HepG2 (cell line): Measurements from ENCODE around the gene SLC34A3. TPM values are rescaled to one million over a fixed set of nuclear protein-coding genes. Genes with fewer than 3 reads are reported as not detected.

ENCODE experiments used
- ARID2 ChIP-seq: sonication (generic); formaldehyde crosslinking; IDR thresholded peaks from 2 replicates; pipeline ENCODE4 v1.8.1; 2022; ENCODE audit warnings: mild to moderate bottlenecking, missing genetic modification reagents, borderline replicate concordance
- ARNT2 ChIP-seq: sonication (generic); formaldehyde crosslinking; IDR thresholded peaks from 2 replicates; pipeline ENCODE4 v1.8.0; 2022; ENCODE audit warnings: mild to moderate bottlenecking, low read depth, missing genetic modification reagents, moderate library complexity
- ATF7-NPFF ChIP-seq: sonication (generic); formaldehyde crosslinking; IDR thresholded peaks from 2 replicates; pipeline ENCODE4 v1.8.1; 2023; ENCODE audit warnings: mild to moderate bottlenecking, low read depth, missing genetic modification reagents, moderate library complexity
- BRD4 ChIP-seq: sonication (generic); formaldehyde crosslinking; IDR thresholded peaks from 2 replicates; pipeline ENCODE4 v1.4.0; 2020; ENCODE audit warnings: missing genetic modification reagents
- DRAP1 ChIP-seq: IDR thresholded peaks from 2 replicates; pipeline ENCODE4 v1.6.1; 2016; ENCODE audit warnings: missing genetic modification reagents, missing compliant biosample characterization
- IRF9 ChIP-seq: sonication (generic); formaldehyde crosslinking; IDR thresholded peaks from 2 replicates; pipeline ENCODE4 v1.8.0; 2022; ENCODE audit warnings: missing genetic modification reagents, mild to moderate bottlenecking, borderline replicate concordance
- KDM1A ChIP-seq: IDR thresholded peaks from 2 replicates; pipeline ENCODE4 v1.6.1; 2016; ENCODE audit warnings: missing compliant biosample characterization
- MNT ChIP-seq: fragments of 450-650 bp; IDR thresholded peaks from 2 replicates; pipeline ENCODE4 v1.6.1; 2016
- SMC3 ChIP-seq: IDR thresholded peaks from 2 replicates; pipeline ENCODE4 v1.6.1; 2011; ENCODE audit warnings: low read length, improper control_type of control experiment
- SRY ChIP-seq: sonication (generic); formaldehyde crosslinking; IDR thresholded peaks from 2 replicates; pipeline ENCODE4 v1.8.0; 2022; ENCODE audit warnings: mild to moderate bottlenecking, missing genetic modification reagents
- ZBTB25 ChIP-seq: IDR thresholded peaks from 2 replicates; pipeline ENCODE4 v1.6.1; 2018; ENCODE audit warnings: missing genetic modification reagents
- ZBTB26 ChIP-seq: IDR thresholded peaks from 2 replicates; pipeline ENCODE4 v1.6.1; 2016; ENCODE audit warnings: missing compliant biosample characterization, missing genetic modification reagents, borderline replicate concordance
- ZC3H13 ChIP-seq: sonication (generic); formaldehyde crosslinking; IDR thresholded peaks from 2 replicates; pipeline ENCODE4 v1.8.1; 2023; ENCODE audit warnings: mild to moderate bottlenecking, missing genetic modification reagents, moderate library complexity
- ZC3H4 ChIP-seq: sonication (generic); formaldehyde crosslinking; IDR thresholded peaks from 2 replicates; pipeline ENCODE4 v1.4.0; 2020; ENCODE audit warnings: missing genetic modification reagents, borderline replicate concordance
- ZKSCAN5 ChIP-seq: sonication (generic); formaldehyde crosslinking; IDR thresholded peaks from 2 replicates; pipeline ENCODE4 v1.5.1; 2020; ENCODE audit warnings: mild to moderate bottlenecking, missing genetic modification reagents
- ZNF552 ChIP-seq: sonication (generic); formaldehyde crosslinking; IDR thresholded peaks from 2 replicates; pipeline ENCODE4 v1.9.0; 2022; ENCODE audit warnings: missing genetic modification reagents, mild to moderate bottlenecking, borderline replicate concordance
- ZNF564 ChIP-seq: sonication (generic); formaldehyde crosslinking; IDR thresholded peaks from 2 replicates; pipeline ENCODE4 v1.8.1; 2023; ENCODE audit warnings: mild to moderate bottlenecking, missing genetic modification reagents
- ZNF597 ChIP-seq: sonication (generic); formaldehyde crosslinking; IDR thresholded peaks from 2 replicates; pipeline ENCODE4 v1.5.0; 2020; ENCODE audit warnings: missing genetic modification reagents
- ZNF605 ChIP-seq: sonication (generic); formaldehyde crosslinking; IDR thresholded peaks from 2 replicates; pipeline ENCODE4 v1.8.0; 2022; ENCODE audit warnings: mild to moderate bottlenecking, missing genetic modification reagents
- ZNF678 ChIP-seq: sonication (generic); formaldehyde crosslinking; IDR thresholded peaks from 2 replicates; pipeline ENCODE4 v1.4.0; 2020; ENCODE audit warnings: mild to moderate bottlenecking, missing genetic modification reagents
- ZNF883 ChIP-seq: sonication (generic); formaldehyde crosslinking; IDR thresholded peaks from 2 replicates; pipeline ENCODE4 v1.5.1; 2020; ENCODE audit warnings: mild to moderate bottlenecking, missing genetic modification reagents; ENCODE audit errors: not compliant biosample characterization
- polyA plus RNA-seq, 8 experiments: library from polyadenylated mRNA; depleted of rRNA in 3 of 8; stranded (reverse) in 7 of 8; unstranded in 1 of 8; fragments of >200 nt; fragmentation: Illumina TruSeq in 4 of 8; extraction: Trizol in 4 of 8; gene quantifications; 2 replicates each; pipeline versions ENCODE4 v1.2.1 to v1.2.3, GENCODE V29; 2011 to 2016; ENCODE audit warnings: low read depth in 4 of 8, missing spikeins in 1 of 8, mixed read lengths in 1 of 8; ENCODE audit not compliant: insufficient read depth in 1 of 8
- total RNA-seq, 5 experiments: library from RNA; depleted of rRNA; stranded (reverse); fragments of >200 nt; fragmentation: Illumina TruSeq; extraction: Trizol; gene quantifications; 2 replicates each; pipeline ENCODE4 v1.2.3, GENCODE V29; 2016; ENCODE audit warnings: low read depth in 1 of 5

The SLC34A3 gene
- total and polyA plus RNA-seq, 2 of the 13 experiments (the other 11 are each of a cell fraction or from before 2014, with no cell fraction given) = 0.07 to 1.0 TPM

GRCh38 chr9:137235424-137236237 lies 4.9 kb downstream of the SLC34A3 start (continued):
- 0 out of 2 replicates have a peak, but pooled peaks have one; percentile 4 for TF ChIP-seq MNT
- TF ChIP-seq ZBTB25 (CRISPR knock-in tag) = no peak
- TF ChIP-seq SRY (CRISPR knock-in tag) = peak; percentile 8; the same call in 1 of the 2 replicates
- TF ChIP-seq ARNT2 = peak; percentile 16; the same call in 1 of the 2 replicates
- TF ChIP-seq KDM1A (CRISPR knock-in tag) = peak; percentile 58
- TF ChIP-seq SMC3 = no peak
- TF ChIP-seq ZNF678 (CRISPR knock-in tag) = peak; percentile 19; the same call in 1 of the 2 replicates
- peak; percentile 44; the same call in 1 of the 2 replicates for TF ChIP-seq ZBTB26 (CRISPR knock-in tag)
- 0 out of 2 replicates have a peak, but pooled peaks have one; percentile 13 for TF ChIP-seq IRF9
- peak; percentile 42; the same call in 1 of the 2 replicates for TF ChIP-seq DRAP1 (CRISPR knock-in tag)
- TF ChIP-seq ZNF605 = peak; percentile 22; the same call in 1 of the 2 replicates
- TF ChIP-seq ATF7-NPFF (CRISPR knock-in tag) = peak; percentile 46; the same call in 1 of the 2 replicates
- TF ChIP-seq ZC3H4 = no peak
- TF ChIP-seq ZNF564 (CRISPR knock-in tag) = peak; percentile 47; the same call in 1 of the 2 replicates
- TF ChIP-seq ZNF883 (CRISPR knock-in tag) = peak; percentile 20
- 0 out of 2 replicates have a peak, but pooled peaks have one; percentile 27 for TF ChIP-seq ZC3H13 (CRISPR knock-in tag)
- peak; percentile 54; the same call in 1 of the 2 replicates for TF ChIP-seq BRD4 (CRISPR knock-in tag)
- no peak; the same call in 1 of the 2 replicates for TF ChIP-seq ZNF552
- TF ChIP-seq ARID2 (CRISPR knock-in tag) = no peak
- no peak for TF ChIP-seq ZKSCAN5 (CRISPR knock-in tag)
- no peak for TF ChIP-seq ZNF597 (CRISPR knock-in tag)
